ENCODE measurements around the gene PRKAG3. TPM values are rescaled to one million over a fixed set of nuclear protein-coding genes. Genes with fewer than 3 reads are reported as not detected.

Gene PRKAG3
- total RNA-seq, 2 experiments from 2014 or later = not detected

DNA sequence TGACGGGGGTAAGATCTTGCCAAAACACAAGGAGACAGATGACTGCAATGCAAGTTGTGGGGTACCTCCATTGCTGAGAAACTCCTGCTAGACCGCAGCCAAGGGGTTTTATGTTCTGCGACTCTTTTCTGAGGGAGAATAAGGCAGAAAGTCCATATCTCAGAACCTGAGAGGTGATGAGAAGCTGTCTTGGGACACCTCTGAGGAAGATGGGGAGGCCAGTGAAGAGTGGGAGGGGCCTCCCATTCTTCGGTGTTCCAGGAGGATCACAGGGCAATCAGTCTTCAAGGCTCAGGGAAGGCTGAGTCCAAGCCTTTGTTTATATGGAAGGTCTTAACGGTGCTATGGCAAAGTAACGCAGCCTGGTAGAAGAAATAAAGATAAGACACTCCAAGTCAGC lies 31.6 kb downstream of the PRKAG3 start:
- no peak for DNase-seq (ENCODE audit: low spot score)
- Histone ChIP-seq H2AFZ (ENCODE audit: low read length) (no peak overlapping the region), H3K4me2 (ENCODE audit: low read length) (no peak overlapping the region), H4K20me1 (ENCODE audit: insufficient read depth, low read length) (no peaks in the 10 kb centered on the region), H3K9me2 (ENCODE audit: insufficient read depth, low read length) (no peaks in the 10 kb centered on the region), H3K36me3 (ENCODE audit: insufficient read depth, low read length) (no peaks in the 10 kb centered on the region), H3K9me3 (ENCODE audit: low read length) (0 out of 2 replicates have a peak, but pooled peaks cover 6% of the 10 kb centered on the region), H3K79me2 (ENCODE audit: insufficient read depth, low read depth, low read length) (no peaks in the 10 kb centered on the region), H3K4me3 (ENCODE audit: low read depth, low read length, poor library complexity, severe bottlenecking) (no peak overlapping the region), H3K4me1 (ENCODE audit: insufficient read depth, low read length, poor library complexity, severe bottlenecking) (peaks cover 3% of the 10 kb centered on the region), H3K27ac (ENCODE audit: low read depth, low read length, poor library complexity, severe bottlenecking) (no peak overlapping the region)
- TF ChIP-seq, protein P1, sequence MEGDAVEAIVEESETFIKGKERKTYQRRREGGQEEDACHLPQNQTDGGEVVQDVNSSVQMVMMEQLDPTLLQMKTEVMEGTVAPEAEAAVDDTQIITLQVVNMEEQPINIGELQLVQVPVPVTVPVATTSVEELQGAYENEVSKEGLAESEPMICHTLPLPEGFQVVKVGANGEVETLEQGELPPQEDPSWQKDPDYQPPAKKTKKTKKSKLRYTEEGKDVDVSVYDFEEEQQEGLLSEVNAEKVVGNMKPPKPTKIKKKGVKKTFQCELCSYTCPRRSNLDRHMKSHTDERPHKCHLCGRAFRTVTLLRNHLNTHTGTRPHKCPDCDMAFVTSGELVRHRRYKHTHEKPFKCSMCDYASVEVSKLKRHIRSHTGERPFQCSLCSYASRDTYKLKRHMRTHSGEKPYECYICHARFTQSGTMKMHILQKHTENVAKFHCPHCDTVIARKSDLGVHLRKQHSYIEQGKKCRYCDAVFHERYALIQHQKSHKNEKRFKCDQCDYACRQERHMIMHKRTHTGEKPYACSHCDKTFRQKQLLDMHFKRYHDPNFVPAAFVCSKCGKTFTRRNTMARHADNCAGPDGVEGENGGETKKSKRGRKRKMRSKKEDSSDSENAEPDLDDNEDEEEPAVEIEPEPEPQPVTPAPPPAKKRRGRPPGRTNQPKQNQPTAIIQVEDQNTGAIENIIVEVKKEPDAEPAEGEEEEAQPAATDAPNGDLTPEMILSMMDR (conservative IDR thresholded peaks at IDR 0.05; ENCODE audit: low read length) = no peak
- TF ChIP-seq EZH2phosphoT487 (IDR thresholded peaks at IDR 0.05; ENCODE audit: borderline replicate concordance, low read depth, low read length) = no peak
- BruUV-seq (replicated peaks) = no TSS peak
- ChIA-PET POLR2A (no interaction called here), CTCF (ENCODE audit: unreplicated experiment) (no interaction called here)
- intact Hi-C loops (cut with micrococcal nuclease; ENCODE audit: unreplicated experiment) = no loop called here

DNA sequence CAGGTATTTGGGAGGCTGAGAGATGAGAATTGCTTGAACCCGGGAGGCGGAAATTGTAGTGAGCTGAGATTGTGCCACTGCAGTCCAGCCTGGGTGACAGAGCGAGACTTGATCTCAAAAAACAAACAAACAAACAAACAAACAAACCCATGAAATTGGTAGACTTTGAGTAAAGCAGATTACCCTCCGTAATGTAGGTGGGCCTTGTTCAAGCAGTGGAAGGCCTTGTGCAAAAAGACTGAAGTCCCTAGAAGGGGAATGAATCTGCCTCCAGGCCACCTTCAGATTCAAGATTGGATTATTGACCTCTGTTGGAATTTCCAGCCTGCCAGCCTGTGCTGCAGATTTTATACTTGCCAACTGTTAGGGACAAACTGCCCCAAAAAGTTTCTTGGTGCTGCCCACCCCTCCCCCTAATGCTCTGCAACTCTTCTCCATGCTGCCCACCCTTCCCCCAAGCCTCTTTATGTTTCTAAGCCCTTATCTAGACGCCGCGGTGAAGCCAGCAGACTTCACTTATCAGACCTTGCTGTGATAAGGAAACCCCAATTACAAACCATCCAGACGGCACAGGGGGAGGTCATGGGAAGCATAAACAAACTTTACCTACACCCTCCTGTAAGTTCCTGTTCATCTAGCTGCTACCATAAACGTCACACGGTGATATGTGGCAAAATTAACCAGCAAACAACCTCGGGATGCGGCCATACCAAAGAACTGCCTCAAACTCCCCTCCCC lies 32.7 kb downstream of the PRKAG3 start:
- no peaks in the 10 kb centered on the region for H3K9me2 ChIP-seq (ENCODE audit: insufficient read depth, low read length)
- DNase-seq (ENCODE audit: low spot score) = no peak
- 0 out of 2 replicates have a peak, but pooled peaks cover under 1% of the 10 kb centered on the region for H3K9me3 ChIP-seq (ENCODE audit: low read length)
- no peak overlapping the region for H3K4me2 ChIP-seq (ENCODE audit: low read length)
- no peak overlapping the region for H3K4me3 ChIP-seq (ENCODE audit: low read depth, low read length, poor library complexity, severe bottlenecking)
- no peak overlapping the region for H3K27ac ChIP-seq (ENCODE audit: low read depth, low read length, poor library complexity, severe bottlenecking)
- intact Hi-C loops (cut with micrococcal nuclease; ENCODE audit: unreplicated experiment) = no loop called here
- POLR2A ChIA-PET = interaction anchor here (0.5 to 0.8 kb wide), 2 partner anchors 19 to 534 kb away, joined by 5 read pairs; no protein-coding TSS in a partner anchor
- no peaks in the 10 kb centered on the region for H3K36me3 ChIP-seq (ENCODE audit: insufficient read depth, low read length)
- no peak for TF ChIP-seq EZH2phosphoT487 (IDR thresholded peaks at IDR 0.05; ENCODE audit: borderline replicate concordance, low read depth, low read length)
- TF ChIP-seq, protein P1 (conservative IDR thresholded peaks at IDR 0.05; ENCODE audit: low read length) = no peak
- H3K4me1 ChIP-seq (ENCODE audit: insufficient read depth, low read length, poor library complexity, severe bottlenecking) = peaks cover 3% of the 10 kb centered on the region
- no peaks in the 10 kb centered on the region for H3K79me2 ChIP-seq (ENCODE audit: insufficient read depth, low read depth, low read length)
- CTCF ChIA-PET (ENCODE audit: unreplicated experiment) = no interaction called here
- H2AFZ ChIP-seq (ENCODE audit: low read length) = no peak overlapping the region
- H4K20me1 ChIP-seq (ENCODE audit: insufficient read depth, low read length) = no peaks in the 10 kb centered on the region
- no TSS peak for BruUV-seq (replicated peaks)

DNA sequence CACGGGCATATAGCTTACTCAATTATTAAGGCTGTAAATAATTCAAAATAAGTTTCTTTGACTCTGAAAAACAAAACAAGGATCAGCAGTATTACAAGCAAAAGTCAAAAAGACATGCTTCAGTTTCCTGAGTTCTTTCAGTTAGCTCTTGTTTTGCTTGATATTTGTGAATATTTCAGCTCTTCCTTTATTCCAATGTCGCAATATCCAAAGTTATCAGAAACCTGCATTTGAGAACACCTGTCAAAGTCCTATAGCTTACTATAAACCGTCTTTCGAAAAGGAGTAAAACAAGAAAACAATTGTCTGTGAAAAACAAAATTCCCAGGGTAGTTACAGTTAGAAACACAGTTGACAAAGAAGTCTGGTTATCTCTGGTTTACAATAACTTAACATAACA lies 34.9 kb downstream of the PRKAG3 start:
- no peaks in the 10 kb centered on the region for H4K20me1 ChIP-seq (ENCODE audit: insufficient read depth, low read length)
- no peak overlapping the region for H3K27ac ChIP-seq (ENCODE audit: low read depth, low read length, poor library complexity, severe bottlenecking)
- H3K9me3 ChIP-seq (ENCODE audit: low read length) = no peaks in the 10 kb centered on the region
- H2AFZ ChIP-seq (ENCODE audit: low read length) = no peak overlapping the region
- H3K4me1 ChIP-seq (ENCODE audit: insufficient read depth, low read length, poor library complexity, severe bottlenecking) = no peaks in the 10 kb centered on the region
- H3K36me3 ChIP-seq (ENCODE audit: insufficient read depth, low read length) = no peaks in the 10 kb centered on the region
- H3K4me2 ChIP-seq (ENCODE audit: low read length) = no peak overlapping the region
- no peaks in the 10 kb centered on the region for H3K9me2 ChIP-seq (ENCODE audit: insufficient read depth, low read length)
- no TSS peak for BruUV-seq (replicated peaks)
- H3K4me3 ChIP-seq (ENCODE audit: low read depth, low read length, poor library complexity, severe bottlenecking) = no peak overlapping the region
- CTCF ChIA-PET (ENCODE audit: unreplicated experiment) = no interaction called here
- DNase-seq (ENCODE audit: low spot score) = no peak
- TF ChIP-seq, protein P1 (conservative IDR thresholded peaks at IDR 0.05; ENCODE audit: low read length) = no peak
- no peak for TF ChIP-seq EZH2phosphoT487 (IDR thresholded peaks at IDR 0.05; ENCODE audit: borderline replicate concordance, low read depth, low read length)
- H3K79me2 ChIP-seq (ENCODE audit: insufficient read depth, low read depth, low read length) = no peaks in the 10 kb centered on the region
- intact Hi-C loops (cut with micrococcal nuclease; ENCODE audit: unreplicated experiment) = no loop called here
- POLR2A ChIA-PET = interaction anchor here (0.5 kb wide), 1 partner anchor 150 kb away, joined by 3 read pairs; no protein-coding TSS in a partner anchor
